GM21381 (cell line): ENCODE data around the gene MRPS14.
"Not testable (repeated sequence)": the region's sequence is repeated elsewhere in the genome, so short reads cannot be mapped to it uniquely, and the experiment has no call there.

Experiments
- ATAC-seq: cut with Tn5 transposase; IDR thresholded peaks from one replicate; pipeline ENCODE4 v1.9.1; 2021; ENCODE audit warnings: mild to moderate bottlenecking, moderate library complexity; ENCODE audit not compliant: unreplicated experiment

The MRPS14 gene

DNA sequence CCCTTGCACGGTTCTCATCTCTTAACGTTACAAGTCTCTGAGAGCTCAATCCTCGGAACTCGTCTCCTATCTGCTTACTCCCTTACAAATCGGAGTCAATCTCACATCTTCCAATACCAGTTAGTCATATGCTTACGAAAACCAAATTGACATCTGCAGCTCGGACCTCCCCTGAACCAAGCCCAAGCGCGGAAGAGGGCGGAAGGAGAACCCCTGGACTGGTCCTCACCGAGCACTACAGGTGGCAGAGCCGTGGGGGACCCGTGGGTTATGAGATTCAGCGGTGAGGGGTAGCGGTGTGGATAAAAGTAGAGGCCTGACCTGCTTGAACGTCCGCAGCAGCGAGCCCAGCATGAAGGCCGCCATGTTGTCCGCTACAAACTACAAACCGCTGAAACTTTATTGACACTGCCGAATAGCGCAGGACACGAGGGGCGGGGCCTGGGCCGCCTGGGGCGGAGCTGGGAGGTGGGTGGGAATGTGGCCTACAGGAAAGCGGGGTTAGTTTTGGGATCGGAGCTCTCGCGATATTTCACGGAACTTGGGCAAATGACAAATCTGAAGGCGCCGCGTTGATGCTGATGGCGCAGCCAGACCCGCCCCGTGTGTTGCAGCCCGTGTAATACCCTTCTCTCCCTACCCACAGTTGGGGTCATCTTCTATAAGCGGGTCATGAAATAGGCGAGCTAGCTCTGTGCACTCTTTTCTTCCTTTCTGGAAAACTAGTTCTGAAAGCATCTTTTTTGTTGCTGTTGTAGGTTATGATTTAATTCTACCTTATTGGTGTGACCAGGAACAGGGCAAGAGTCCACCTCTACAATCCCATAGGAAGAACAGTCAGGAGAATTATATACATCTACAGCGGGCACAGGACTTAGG lies at the start of gene MRPS14:
Gene MRPS14, minus strand, starts transcription at position 383 of the 879 bp plus-strand sequence. Its CDS starts 17 bp downstream, at position 366.
- ATAC-seq = peak; percentile 95

DNA sequence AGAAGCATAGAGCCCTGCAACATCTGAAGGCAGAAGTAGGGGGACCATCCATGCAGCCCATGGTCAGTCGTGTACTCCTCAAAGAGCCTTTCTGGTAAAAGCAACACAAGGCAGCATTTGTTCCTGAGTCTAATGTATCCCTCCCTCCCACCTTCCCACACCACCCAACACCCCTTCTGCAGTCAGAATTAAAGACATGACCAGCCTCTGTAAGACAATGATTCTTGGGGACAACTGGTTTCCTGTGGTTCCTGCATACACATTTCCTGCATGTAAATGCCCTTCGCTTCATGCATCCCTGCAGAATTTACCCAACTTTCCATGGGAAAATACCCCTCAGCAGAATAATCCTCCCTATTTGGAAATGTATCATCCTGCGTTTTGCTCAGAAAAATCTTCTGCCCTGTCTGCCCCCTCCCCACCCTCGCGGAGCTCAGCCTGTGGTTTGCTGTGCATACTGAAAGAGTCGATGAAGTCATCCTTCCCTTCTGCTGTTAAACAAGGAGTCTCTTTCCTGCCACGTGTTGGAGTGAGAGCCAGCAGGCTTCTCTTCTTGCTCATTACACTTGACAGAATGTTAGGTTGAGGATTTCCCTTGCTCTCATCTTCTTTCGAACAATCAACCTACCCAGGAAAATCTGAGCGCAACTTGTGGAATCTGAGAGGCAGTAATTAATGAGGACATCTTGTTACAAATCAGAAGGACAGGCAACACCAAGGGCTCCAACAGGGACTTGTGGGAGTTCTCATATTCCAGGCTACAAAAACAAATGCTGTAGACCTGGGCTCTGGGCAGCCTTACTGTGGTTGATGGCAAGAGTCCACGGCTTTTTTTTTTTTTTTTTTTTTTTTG lies 49.1 kb upstream of the MRPS14 start:
- no peak for ATAC-seq

DNA sequence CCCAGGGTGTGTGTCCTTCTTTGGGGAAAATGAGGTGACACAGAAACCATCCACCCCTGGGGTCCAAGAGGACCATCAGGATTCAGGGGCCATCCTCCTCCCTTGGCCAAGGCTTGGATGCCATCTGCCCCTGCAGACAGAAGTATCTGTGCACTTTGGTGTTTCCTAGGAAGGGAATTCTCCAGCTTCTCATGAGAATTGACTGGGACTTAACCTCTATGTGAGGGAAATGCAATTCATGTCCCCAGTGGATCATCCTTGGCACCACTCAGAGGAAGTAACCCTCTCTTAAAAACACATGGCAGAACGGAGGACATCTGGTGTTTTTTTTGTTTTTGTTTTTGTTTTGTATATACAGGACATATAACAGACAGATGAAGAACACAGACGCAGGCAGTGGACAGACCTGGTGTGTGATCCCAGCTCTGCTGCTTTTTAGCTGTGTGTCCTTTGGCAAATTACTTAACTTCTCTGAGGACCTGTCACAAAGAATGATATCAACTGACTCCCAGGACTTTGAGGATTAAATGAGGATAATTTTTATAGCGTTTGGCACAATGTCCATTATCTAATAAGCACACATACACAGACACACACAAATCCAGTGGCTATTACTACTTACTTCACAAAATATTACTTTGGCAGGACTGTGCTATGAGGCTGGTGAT lies 48.2 kb upstream of the MRPS14 start:
- ATAC-seq = no peak

DNA sequence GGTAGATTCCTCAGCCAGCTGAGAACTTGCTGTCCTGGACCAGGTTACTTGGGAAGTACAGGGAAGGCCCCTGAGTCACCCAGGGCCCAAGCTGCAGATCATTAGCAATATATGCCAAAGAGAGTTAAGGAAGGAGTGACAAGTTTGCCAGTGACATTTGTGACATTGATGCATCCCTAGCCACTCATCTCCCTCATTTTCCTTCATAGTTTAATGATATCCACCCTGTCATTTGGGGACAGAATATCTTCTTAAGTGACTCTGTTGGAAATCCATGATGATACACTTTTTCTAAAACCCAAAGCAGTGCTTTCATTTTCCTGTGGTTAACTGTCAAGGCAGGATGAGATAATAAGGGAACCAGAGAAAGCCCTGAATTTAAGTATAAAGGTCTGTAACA lies 47.6 kb upstream of the MRPS14 start:
- no peak for ATAC-seq

DNA sequence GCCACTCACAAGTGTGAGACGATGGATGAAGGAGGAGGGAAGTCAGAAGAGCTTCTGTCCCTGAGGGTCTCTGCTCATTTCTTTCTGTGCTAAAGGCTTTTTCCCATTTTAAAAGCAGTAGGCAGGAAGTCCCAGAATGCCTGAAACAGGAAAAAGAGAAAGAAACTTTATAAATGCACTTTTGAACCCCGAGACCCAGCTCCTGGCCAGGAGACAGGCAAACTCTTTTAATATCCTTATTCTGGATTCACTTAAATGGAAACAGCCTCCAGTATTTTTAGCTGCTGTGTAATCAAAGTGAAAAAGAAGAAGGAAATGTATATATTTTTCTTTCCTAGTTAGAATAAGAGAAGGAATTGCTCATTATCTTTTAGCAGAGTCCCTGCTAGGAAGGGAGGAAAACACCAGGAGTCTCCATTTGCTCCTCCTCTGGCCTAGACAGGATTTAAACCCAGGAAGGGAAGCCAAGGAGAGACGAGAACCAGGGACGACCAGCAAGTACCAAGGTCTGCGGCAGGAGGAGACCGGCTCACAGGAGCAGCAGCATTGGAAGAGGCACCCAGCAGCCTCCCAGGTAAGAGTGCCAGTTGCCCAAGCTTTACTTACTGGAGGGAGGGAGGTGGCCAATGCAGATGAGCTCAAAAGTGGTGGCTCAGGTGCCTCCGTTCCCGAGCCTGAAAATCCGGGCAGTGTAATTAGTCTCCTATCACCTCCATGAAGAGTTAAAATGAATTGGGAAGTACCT lies 44.3 kb upstream of the MRPS14 start, which contains the start of gene TNN:
Gene TNN, plus strand, starts transcription at position 472 of the 745 bp plus-strand sequence. CDS start 9,586 bp downstream, outside the sequence.
- ATAC-seq = no peak

DNA sequence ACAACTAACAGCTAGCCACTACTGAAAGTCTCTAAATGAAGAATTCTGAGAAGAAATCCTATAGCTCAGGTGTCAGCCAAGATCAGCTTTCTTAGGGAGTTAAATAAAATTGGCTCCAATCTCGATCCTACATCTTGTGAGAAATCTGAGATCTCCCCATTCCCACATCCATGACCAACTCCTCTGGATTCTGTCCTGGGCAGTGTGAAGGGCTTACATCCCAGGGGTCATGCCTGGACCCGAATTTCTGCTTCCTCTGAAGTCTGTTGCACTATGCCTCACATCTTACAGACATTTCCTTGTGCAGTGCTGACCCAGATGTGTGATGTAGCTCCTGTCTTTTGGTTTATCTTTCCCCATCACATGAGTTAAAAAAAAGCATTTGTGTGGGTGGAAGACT lies 39.6 kb upstream of the MRPS14 start:
- no peak for ATAC-seq

DNA sequence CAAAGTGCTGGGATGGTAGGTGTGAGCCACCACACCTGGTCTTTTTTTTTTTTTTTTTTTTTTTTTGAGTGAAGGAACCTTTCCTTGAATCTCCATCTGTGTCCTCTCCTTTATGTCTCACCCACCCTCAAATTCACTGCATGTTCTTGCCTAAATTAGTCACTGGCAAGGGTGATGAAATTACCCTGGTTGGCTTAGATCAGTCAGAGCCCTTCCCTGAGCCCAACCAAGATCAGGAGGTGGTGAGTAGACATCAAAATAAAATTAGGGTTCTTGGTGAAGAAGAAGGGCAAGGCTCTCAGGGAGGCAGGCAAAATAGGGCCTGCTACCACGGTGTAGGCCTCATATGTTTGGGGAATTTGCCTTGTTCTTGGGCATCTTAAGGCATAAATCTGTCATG lies 39.1 kb upstream of the MRPS14 start:
- ATAC-seq = no peak

DNA sequence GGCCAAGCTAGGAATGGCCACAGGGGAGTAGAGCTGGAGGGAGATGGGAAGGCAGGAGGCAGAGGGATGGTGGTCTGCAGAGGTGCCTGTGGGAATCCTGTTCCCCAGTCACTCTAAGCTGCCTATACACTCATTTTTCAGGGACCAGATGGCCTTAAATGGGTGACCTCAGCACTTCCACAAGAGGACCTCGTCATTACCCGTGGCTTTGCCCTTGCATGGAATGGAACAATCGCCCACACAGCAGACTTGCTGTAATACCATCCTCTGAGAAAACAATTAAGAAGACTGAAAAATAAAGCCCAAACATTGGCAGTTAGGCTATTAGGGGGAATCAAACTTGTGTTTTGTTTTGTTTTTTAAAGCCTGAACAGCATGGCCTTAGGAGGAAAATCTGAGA lies 31.5 kb upstream of the MRPS14 start:
- ATAC-seq = no peak

DNA sequence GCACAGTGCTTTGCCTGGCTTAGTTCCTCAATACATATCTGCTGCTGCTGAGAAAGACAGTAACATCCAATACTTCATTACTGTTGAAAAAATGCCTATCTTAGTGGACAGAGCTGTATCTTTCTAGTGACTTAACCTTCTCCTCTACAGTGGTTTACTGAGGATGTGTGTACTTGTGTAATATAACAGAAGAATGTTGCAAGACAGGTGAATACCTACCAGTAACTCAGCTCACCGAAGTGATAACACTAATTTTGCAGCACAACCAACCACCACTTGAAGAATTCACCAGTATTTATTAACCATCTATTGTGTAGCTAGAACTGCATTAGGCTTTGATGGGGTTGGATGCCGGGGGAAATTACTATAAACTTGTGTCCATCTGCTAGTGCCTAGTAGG lies 27.8 kb upstream of the MRPS14 start:
- no peak for ATAC-seq

DNA sequence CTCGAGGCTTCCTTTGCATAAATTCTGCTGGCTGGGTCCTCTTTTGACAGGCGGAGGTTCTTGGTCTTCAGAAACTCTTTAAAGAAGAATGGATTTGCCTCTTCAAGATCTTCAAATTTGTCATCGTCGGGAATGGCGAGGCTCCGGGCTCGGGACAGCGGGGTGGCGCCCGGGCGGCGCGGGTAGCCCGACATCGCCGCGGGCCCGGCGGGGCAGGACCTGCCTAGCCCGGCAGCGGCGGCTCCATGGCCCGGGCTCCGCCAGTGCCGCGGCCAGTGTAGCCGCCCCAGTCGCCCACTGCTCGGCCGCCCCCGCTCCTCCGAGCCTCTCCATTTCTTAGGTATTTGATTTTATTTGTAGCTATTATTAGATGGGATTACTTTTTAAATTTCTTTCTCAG lies 22.3 kb upstream of the MRPS14 start:
- ATAC-seq = no peak

DNA sequence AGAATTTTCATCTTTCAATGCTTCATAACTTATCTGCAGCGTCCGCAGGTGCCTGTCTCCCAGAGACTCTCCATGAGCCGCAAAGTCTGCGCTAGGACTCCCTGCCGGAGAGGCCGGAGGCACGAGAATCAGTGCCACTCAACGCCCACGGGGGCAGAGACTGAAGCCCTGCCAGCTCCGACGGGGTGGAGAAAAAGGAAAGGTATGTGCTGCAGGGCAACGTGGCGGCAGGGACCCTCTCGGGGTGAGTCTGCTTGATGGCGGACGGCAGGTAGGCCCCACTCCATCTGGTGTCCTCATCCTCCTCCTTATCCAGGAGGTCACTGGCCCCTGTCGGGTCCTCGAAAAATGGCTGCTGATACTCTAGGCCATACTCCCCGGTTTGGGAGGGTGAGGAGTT lies 21.9 kb upstream of the MRPS14 start:
- ATAC-seq = no peak

DNA sequence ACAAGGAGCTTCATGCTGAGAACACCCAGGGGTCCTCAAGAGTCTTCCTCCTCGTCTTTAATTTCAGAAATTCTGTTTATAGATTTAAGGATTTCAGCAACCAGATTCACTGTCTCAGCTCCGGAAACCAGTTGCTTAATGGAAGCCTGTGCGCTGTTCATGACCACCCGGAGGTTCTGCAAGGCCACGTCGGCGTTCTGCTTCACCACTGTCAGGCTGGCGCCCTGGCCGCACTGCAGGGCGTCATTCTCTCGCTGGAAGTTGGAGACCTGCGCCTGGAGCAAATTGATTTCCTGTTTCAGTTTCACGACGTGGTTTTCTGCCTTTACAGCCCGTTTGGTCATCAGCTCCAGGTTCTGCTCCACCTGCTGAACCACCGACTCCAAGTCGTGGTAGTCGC lies 21.4 kb upstream of the MRPS14 start:
- not testable (repeated sequence) for ATAC-seq

DNA sequence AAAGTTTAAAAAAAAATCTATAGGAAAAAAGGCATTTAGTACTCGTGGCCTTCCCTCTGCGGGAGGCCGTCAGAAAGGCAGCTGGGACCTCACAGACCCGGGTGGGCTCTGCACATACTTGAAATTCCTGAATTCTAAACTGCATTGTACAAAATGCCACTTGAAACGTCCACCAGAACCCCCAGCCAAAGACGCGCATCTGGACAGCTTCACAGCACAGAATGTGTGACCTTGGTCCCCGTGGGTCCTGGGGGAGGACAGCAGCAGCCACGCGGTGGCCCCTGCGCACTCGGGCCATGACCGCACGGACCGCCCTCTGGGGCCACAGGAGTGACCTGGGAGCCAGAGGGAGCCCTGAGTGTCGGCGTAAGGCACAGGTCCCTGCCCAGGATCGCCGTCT lies 20.6 kb upstream of the MRPS14 start:
- ATAC-seq = no peak

DNA sequence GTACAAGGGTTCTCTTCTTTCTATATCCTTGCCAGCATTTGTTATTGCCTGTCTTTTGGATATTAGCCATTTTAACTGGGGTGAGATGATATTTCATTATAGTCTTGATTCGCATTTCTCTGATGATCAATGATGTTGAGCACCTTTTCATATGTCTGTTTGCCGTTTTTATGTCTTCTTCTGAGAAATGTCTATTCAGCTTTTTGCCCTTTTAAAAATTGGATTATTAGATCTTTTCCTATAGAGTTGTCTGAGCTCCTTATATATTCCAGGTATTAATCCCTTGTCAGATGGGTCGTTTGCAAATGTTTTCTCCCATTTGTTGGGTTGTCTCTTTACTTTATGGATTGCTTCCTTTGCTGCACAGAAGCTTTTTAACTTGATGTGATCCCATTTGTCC lies 19.4 kb upstream of the MRPS14 start:
- no peak for ATAC-seq

DNA sequence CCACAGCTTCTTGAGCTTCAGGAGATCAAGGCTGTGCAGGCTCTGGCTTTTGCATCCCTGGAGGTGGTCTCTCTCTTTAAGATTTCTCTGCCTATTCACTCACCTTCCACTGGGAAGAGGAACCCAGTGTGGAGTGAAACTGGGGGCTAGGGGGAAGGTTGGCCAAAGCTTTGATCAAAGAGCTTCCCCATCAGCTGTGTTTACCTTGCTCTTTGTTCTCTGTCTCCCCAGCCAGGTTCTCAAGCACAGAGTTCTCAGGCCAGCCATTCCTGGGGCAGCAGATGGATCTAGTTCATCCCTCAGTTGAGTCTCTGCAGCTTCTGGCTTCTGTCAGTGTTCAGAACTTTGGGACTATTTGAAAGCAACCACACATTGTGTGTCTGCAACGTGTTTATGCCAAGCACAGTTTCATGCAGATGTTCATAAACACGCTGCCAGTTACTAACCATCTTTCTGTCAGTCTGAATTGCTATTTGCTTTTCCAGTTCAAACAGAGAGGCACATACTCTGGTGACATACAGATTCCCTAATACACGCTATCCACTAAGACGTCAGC lies 17.2 kb upstream of the MRPS14 start:
- ATAC-seq = no peak

DNA sequence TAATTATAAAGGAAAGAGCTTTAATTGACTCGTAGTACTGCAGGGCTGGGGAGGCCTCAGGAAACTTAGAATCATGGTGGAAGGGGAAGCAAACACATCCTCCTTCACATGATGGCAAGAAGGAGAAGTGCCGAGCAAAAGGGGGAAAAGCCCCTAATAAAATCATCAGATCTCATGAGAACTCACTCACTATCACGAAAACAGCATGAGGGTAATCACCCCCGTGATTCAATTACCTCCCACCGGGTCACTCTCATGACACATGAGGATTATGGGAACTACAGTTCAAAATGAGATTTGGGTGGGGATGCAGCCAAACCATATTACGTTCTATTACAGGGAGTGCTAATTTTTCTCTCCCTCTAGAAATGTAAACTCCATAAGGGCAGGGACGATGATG lies 14.2 kb upstream of the MRPS14 start:
- ATAC-seq = no peak

DNA sequence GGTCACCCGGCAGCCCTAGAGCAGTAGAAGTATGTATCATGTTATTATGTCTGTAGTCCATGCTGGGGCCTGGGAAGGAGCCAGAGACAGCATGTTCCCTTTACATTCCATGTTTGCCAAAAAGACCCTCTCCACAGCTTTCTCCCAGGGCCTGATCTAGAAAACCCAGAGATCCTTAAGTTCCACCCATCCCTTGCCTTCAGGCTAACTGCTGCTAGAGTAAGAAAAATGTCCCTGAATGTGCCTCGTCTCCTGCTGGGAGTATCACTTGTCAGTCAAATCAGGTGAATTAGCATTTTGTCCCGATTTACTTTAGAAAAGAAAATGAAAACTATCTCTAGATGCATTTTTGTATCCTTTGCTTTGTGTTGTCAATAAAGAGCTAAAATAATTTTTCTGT lies 13.3 kb upstream of the MRPS14 start:
- no peak for ATAC-seq

DNA sequence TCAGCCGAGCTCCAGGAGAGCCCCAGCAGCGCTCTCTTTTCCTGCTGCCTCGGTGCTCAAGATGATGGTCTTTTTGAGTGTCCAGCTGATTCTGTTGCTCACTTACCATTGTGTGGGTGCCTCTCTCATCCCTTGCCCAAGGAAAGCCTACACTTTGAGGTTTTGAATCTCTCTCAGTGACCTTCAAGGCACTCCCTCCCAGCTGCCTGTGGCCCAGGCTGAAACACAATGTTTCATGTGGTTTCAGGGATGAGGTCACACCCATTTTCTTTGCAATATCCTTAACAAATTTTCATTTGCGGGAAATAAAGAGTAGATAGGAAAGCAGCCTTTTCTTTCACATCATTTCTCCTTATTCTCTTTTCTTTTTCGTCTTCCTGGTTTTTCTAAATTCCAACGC lies 12.6 kb upstream of the MRPS14 start:
- ATAC-seq = no peak

DNA sequence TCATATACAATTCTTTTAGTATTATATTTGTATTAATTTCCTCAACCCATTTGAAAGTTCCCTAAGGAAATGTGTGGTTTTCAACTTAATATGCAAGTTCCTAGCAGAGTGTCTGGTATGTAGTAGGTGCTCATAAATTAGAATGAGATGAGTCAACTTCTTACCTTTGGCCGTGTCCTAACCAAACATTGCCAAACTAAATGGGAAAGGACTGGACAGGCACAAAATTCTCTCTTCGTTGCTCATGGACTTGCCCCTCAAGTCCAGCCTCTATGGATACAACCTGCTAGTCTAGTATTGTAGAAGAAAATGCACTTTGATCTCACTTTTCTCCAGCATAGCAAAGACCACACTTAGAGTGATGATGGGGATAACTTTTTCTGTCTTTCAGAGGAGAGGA lies 11.6 kb upstream of the MRPS14 start:
- ATAC-seq = no peak

DNA sequence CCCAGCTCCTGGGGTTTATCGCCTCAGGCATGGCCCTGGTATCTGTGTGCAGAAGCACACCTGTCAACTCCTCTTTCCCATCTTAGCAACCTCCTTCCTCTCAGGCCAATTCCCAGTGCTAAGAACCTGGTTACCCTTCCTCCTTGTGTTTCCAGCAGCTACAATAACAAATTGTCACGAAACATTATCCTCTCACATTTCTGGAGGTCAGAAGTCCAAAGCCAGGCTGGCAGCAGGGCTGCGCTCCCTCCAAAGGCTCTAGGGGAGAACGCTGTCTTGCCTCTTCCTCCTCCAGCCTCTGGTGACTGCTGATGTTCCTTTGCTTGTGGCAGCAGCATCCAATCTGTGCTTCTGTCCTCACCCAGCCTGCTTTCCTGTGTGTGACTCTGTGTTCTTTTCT lies 10.7 kb upstream of the MRPS14 start:
- no peak for ATAC-seq
